Caki2 (cell line): ENCODE results near the gene KANTR. TPM values are rescaled to one million over a fixed set of nuclear protein-coding genes. Genes with fewer than 3 reads are reported as not detected.

Experiments used
- DNase-seq: peaks from one replicate; pipeline ENCODE4 v3.0.0-alpha.2; 2015; ENCODE audit warnings: low read depth
- in situ Hi-C: cut with HindIII; loops from 2 replicates; pipeline ENCODE4 v1.10.0; 2016; ENCODE audit warnings: low sequenced_read_pairs, low pct_unique_long_range_greater_than_20kb, mixed read lengths
- total RNA-seq: library from RNA; depleted of rRNA; stranded (reverse); fragments of >200 nt; shearing (Covaris generic); gene quantifications from 2 replicates; pipeline ENCODE4 v1.2.3, GENCODE V29; 2014; ENCODE audit warnings: low replicate concordance

KANTR gene
- total RNA-seq, 1 experiment from 2014 or later: 4.5 TPM

GRCh38 chrX:53078943-53079342 lies 15.0 kb upstream of the KANTR start:
- in situ Hi-C loops: no loop called here
- no peak for DNase-seq

- in situ Hi-C loops: no loop called here
Measured at GRCh38 chrX:53080628-53081580, 13.0 kb upstream of the KANTR start.

GRCh38 chrX:53081925-53082772 lies 11.8 kb upstream of the KANTR start, which contains the start of gene TSPYL2:
Gene TSPYL2 (plus strand): TSS chrX:53082367. CDS start chrX:53082499, 132 bp downstream.
- in situ Hi-C loops: no loop called here
- DNase-seq: peak; percentile 96

More at GRCh38 chrX:53080628-53081580, 13.0 kb upstream of the KANTR start:
- no peak for DNase-seq

- no peak for DNase-seq
- in situ Hi-C loops: no loop called here
Measured at GRCh38 chrX:53082773-53083616, 10.9 kb upstream of the KANTR start.

- in situ Hi-C loops: no loop called here
- DNase-seq: no peak
Measured at GRCh38 chrX:53084043-53084570, 9.8 kb upstream of the KANTR start.

GRCh38 chrX:53084863-53085262 lies 9.1 kb upstream of the KANTR start:
- in situ Hi-C loops: no loop called here
- no peak for DNase-seq

- no peak for DNase-seq
- in situ Hi-C loops: no loop called here
Measured at GRCh38 chrX:53085661-53086229, 8.2 kb upstream of the KANTR start.

- no peak for DNase-seq
- in situ Hi-C loops: no loop called here
Measured at GRCh38 chrX:53086464-53086863, 7.5 kb upstream of the KANTR start.

GRCh38 chrX:53087388-53087831 lies 6.5 kb upstream of the KANTR start:
- DNase-seq: no peak
- in situ Hi-C loops: no loop called here

- in situ Hi-C loops: no loop called here
- DNase-seq: peak; percentile 61
Measured at GRCh38 chrX:53088136-53088974, 5.6 kb upstream of the KANTR start.

GRCh38 chrX:53089224-53089842 lies 4.6 kb upstream of the KANTR start:
- in situ Hi-C loops: no loop called here
- DNase-seq: peak; percentile 29

- DNase-seq: no peak
- in situ Hi-C loops: no loop called here
Measured at GRCh38 chrX:53089925-53090324, 4.0 kb upstream of the KANTR start.

- in situ Hi-C loops: no loop called here
- DNase-seq: no peak
Measured at GRCh38 chrX:53091354-53091753, 2.6 kb upstream of the KANTR start.

GRCh38 chrX:53093177-53093655 lies 726 bp upstream of the KANTR start:
- in situ Hi-C loops: no loop called here

GRCh38 chrX:53094582-53094905 lies 602 bp downstream of the KANTR start:
- no peak for DNase-seq
- in situ Hi-C loops: no loop called here

More at GRCh38 chrX:53093177-53093655, 726 bp upstream of the KANTR start:
- DNase-seq: peak; percentile 78

GRCh38 chrX:53095796-53096195 lies 1.9 kb downstream of the KANTR start:
- DNase-seq: no peak
- in situ Hi-C loops: no loop called here
